RWPE2 (cell line): ENCODE measurements around the gene CLRN2.

Experiments
- ATAC-seq: fragments of 200-7000 bp; cut with Tn5 transposase; 3 replicates; pipeline ENCODE4 v1.9.1; 2021; ENCODE audit warnings: low read depth
- DNase-seq: peaks from one replicate; pipeline ENCODE4 v3.0.0-alpha.2; 2020; ENCODE audit warnings: low spot score
- H3K27ac ChIP-seq: fragments of 450-650 bp; 2 replicates; pipeline ENCODE4 v1.5.1; 2017; ENCODE audit warnings: mild to moderate bottlenecking; ENCODE audit not compliant: poor library complexity, severe bottlenecking
- H3K27me3 ChIP-seq: fragments of 250-450 bp; sonication (Bioruptor Pico); 2 replicates; pipeline ENCODE4 v1.5.1; 2021; ENCODE audit warnings: mild to moderate bottlenecking, moderate library complexity; ENCODE audit not compliant: insufficient read depth, poor library complexity, severe bottlenecking
- H3K36me3 ChIP-seq: fragments of 250-450 bp; sonication (Bioruptor Pico); 2 replicates; pipeline ENCODE4 v1.5.1; 2020; ENCODE audit warnings: low read depth, mild to moderate bottlenecking, moderate library complexity
- H3K4me1 ChIP-seq: fragments of 250-450 bp; sonication (Bioruptor Pico); 2 replicates; pipeline ENCODE4 v1.5.1; 2021; ENCODE audit warnings: mild to moderate bottlenecking, moderate library complexity; ENCODE audit not compliant: insufficient read depth, poor library complexity, severe bottlenecking
- H3K4me3 ChIP-seq: fragments of 250-450 bp; sonication (Bioruptor Pico); 2 replicates; pipeline ENCODE4 v1.5.1; 2021; ENCODE audit warnings: mild to moderate bottlenecking, moderate library complexity; ENCODE audit not compliant: severe bottlenecking
- H3K9me3 ChIP-seq: fragments of 250-450 bp; sonication (Bioruptor Pico); 2 replicates; pipeline ENCODE4 v1.5.1; 2021; ENCODE audit warnings: mild to moderate bottlenecking, moderate library complexity; ENCODE audit not compliant: severe bottlenecking
- TF ChIP-seq, protein P1 (sequence below): fragments of 450-650 bp; IDR thresholded peaks from one replicate; pipeline ENCODE4 v1.5.1; 2017; ENCODE audit warnings: mild to moderate bottlenecking, moderate library complexity; ENCODE audit not compliant: poor library complexity, severe bottlenecking

The CLRN2 gene

GRCh38 chr4:17544205-17544604 is 29.2 kb downstream of the CLRN2 start:
- ATAC-seq (no peak), DNase-seq (no peak)
- no peak overlapping the region for H3K27ac ChIP-seq
- H3K4me1 ChIP-seq: peaks cover 2% of the 10 kb centered on the region
- H3K4me3 ChIP-seq: no peak overlapping the region
- H3K9me3 ChIP-seq: no peaks in the 10 kb centered on the region
- H3K27me3 ChIP-seq: no peaks in the 10 kb centered on the region
- TF ChIP-seq, protein P1, sequence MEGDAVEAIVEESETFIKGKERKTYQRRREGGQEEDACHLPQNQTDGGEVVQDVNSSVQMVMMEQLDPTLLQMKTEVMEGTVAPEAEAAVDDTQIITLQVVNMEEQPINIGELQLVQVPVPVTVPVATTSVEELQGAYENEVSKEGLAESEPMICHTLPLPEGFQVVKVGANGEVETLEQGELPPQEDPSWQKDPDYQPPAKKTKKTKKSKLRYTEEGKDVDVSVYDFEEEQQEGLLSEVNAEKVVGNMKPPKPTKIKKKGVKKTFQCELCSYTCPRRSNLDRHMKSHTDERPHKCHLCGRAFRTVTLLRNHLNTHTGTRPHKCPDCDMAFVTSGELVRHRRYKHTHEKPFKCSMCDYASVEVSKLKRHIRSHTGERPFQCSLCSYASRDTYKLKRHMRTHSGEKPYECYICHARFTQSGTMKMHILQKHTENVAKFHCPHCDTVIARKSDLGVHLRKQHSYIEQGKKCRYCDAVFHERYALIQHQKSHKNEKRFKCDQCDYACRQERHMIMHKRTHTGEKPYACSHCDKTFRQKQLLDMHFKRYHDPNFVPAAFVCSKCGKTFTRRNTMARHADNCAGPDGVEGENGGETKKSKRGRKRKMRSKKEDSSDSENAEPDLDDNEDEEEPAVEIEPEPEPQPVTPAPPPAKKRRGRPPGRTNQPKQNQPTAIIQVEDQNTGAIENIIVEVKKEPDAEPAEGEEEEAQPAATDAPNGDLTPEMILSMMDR: no peak
- no peaks in the 10 kb centered on the region for H3K36me3 ChIP-seq

- H3K36me3 ChIP-seq: no peaks in the 10 kb centered on the region
- DNase-seq: no peak
- H3K4me1 ChIP-seq: peaks cover 2% of the 10 kb centered on the region
- no peak overlapping the region for H3K27ac ChIP-seq
- no peaks in the 10 kb centered on the region for H3K27me3 ChIP-seq
- H3K9me3 ChIP-seq: no peaks in the 10 kb centered on the region
- no peak for ATAC-seq
- H3K4me3 ChIP-seq: no peak overlapping the region
- TF ChIP-seq, protein P1: no peak
Observed at GRCh38 chr4:17544831-17545234, 29.9 kb downstream of the CLRN2 start.

GRCh38 chr4:17545374-17546140 is 30.6 kb downstream of the CLRN2 start:
- TF ChIP-seq, protein P1: no peak
- DNase-seq: no peak
- H3K4me3 ChIP-seq: no peak overlapping the region

GRCh38 chr4:17546222-17546621 is 31.3 kb downstream of the CLRN2 start:
- H3K27ac ChIP-seq: no peak overlapping the region
- H3K4me1 ChIP-seq: peaks cover 2% of the 10 kb centered on the region
- no peak for DNase-seq
- H3K9me3 ChIP-seq: no peaks in the 10 kb centered on the region
- no peak for ATAC-seq
- no peak overlapping the region for H3K4me3 ChIP-seq
- H3K36me3 ChIP-seq: no peaks in the 10 kb centered on the region
- TF ChIP-seq, protein P1: no peak
- no peaks in the 10 kb centered on the region for H3K27me3 ChIP-seq

More at GRCh38 chr4:17545374-17546140, 30.6 kb downstream of the CLRN2 start:
- ATAC-seq: no peak
- H3K4me1 ChIP-seq: peaks cover 2% of the 10 kb centered on the region
- H3K36me3 ChIP-seq: no peaks in the 10 kb centered on the region
- no peaks in the 10 kb centered on the region for H3K27me3 ChIP-seq
- no peaks in the 10 kb centered on the region for H3K9me3 ChIP-seq
- no peak overlapping the region for H3K27ac ChIP-seq

DNA sequence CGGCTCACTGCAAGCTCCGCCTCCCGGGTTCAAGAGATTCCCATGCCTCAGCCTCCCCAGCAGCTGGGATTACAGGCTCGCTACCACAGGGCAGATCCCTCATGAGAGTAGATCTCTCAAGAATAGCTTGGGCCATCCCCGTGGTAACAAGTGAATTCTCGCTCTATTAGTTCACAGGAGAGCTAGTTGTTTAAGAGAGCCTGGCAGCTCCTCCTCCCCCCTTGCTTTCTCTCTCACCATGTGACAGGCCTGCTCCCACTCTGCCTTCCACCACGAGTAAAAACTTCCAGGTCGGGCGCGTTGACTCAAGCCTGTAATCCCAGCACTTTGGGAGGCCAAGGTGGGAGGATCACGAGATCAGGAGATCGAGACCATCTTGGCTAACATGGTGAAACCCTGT is 31.7 kb downstream of the CLRN2 start:
- Histone ChIP-seq H3K4me3 (no peak overlapping the region), H3K36me3 (no peaks in the 10 kb centered on the region), H3K27ac (no peak overlapping the region), H3K4me1 (peaks cover 2% of the 10 kb centered on the region), H3K27me3 (no peaks in the 10 kb centered on the region), H3K9me3 (no peaks in the 10 kb centered on the region)
- ATAC-seq (no peak), DNase-seq (no peak)
- TF ChIP-seq, protein P1: no peak
